ENCODE results near the gene PTP4A1. TPM values are rescaled to one million over a fixed set of nuclear protein-coding genes. Genes with fewer than 3 reads are reported as not detected.
"Not testable (repeated sequence)": the region's sequence is repeated elsewhere in the genome, so short reads cannot be mapped to it uniquely, and the experiment has no call there.

PTP4A1 gene
- total RNA-seq, 2 donors from 2014 or later = 182 to 247 TPM

DNA sequence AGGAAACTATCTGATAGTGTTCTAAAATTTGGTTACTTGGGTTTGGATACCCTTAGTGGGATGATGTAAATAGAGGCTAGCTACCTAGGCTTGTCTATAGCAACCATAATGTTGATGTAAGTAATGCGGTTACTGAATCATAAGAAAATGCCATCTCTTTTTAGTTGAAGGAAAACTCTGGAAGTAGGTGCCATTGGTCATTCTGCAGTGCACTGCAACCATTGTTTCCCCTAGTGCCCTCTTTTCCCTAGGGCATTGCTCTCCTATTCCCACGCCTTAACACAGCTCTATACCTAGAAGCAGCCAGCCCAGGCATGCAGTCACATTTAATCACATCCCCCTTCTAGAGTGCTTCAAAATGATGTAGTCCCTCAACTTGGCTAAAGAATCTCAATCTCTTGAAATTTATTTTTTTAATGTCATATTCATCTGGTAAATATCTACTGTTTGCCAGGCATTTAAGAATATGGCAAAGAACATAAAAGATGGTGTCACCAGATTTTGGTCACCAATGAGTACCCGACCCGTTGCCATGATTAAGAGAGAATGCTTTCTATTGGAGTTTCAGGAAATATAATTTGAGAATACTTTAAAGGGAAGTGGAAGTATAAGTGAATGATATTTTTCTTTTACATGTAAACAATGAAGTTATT lies 10.4 kb downstream of the PTP4A1 start:
- no peak overlapping the region for H3K4me3 ChIP-seq
- H3K9me3 ChIP-seq = no peaks in the 10 kb centered on the region
- H3K9ac ChIP-seq (ENCODE audit: low read depth in 2 of 2, low read length in 2 of 2) = no peak overlapping the region
- H3K36me3 ChIP-seq = peaks cover 10% of the 10 kb centered on the region
- TF ChIP-seq, protein P1, sequence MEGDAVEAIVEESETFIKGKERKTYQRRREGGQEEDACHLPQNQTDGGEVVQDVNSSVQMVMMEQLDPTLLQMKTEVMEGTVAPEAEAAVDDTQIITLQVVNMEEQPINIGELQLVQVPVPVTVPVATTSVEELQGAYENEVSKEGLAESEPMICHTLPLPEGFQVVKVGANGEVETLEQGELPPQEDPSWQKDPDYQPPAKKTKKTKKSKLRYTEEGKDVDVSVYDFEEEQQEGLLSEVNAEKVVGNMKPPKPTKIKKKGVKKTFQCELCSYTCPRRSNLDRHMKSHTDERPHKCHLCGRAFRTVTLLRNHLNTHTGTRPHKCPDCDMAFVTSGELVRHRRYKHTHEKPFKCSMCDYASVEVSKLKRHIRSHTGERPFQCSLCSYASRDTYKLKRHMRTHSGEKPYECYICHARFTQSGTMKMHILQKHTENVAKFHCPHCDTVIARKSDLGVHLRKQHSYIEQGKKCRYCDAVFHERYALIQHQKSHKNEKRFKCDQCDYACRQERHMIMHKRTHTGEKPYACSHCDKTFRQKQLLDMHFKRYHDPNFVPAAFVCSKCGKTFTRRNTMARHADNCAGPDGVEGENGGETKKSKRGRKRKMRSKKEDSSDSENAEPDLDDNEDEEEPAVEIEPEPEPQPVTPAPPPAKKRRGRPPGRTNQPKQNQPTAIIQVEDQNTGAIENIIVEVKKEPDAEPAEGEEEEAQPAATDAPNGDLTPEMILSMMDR (IDR thresholded peaks at IDR 0.05) = no peak
- no peaks in the 10 kb centered on the region for H3K4me1 ChIP-seq
- no peak overlapping the region for H3K27ac ChIP-seq
- no peaks in the 10 kb centered on the region for H3K27me3 ChIP-seq
- intact Hi-C loops (cut with DNase I) = no loop called here
- DNase-seq = no peak

- Histone ChIP-seq H3K4me1 (no peaks in the 10 kb centered on the region), H3K4me3 (no peak overlapping the region), H3K27ac (no peak overlapping the region), H3K36me3 (peaks cover 5% of the 10 kb centered on the region), H3K9ac (ENCODE audit: low read depth in 2 of 2, low read length in 2 of 2) (no peak overlapping the region), H3K9me3 (no peaks in the 10 kb centered on the region), H3K27me3 (no peaks in the 10 kb centered on the region)
- TF ChIP-seq, protein P1 (IDR thresholded peaks at IDR 0.05) = no peak
- intact Hi-C loops (cut with DNase I) = no loop called here
- DNase-seq = no peak
These were observed 11.8 kb downstream of the PTP4A1 start for GRCh38 chr6:63584125-63584514.

DNA sequence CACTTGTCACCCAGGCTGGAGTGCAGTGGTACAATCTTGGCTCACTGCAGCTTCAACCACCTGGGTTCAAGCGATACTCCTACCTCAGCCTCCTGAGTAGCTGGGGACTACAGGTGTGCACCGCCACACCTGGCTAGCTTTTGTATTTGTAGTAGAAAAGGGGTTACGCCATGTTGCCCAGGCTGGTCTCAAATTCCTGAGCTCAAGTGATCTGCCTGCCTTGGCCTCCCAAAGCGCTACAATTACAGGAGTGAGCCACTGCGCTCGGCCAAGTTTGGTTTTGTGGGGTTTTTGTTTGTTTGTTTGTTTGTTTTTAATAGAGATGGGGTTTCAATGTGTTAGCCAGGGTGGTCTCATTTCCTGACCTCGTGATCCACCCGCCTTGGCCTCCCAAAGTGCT lies 12.3 kb downstream of the PTP4A1 start:
- intact Hi-C loops (cut with DNase I) = no loop called here
- Histone ChIP-seq H3K27me3 (no peaks in the 10 kb centered on the region), H3K9ac (ENCODE audit: low read depth in 2 of 2, low read length in 2 of 2) (no peak overlapping the region), H3K36me3 (peaks cover under 1% of the 10 kb centered on the region), H3K27ac (no peak overlapping the region), H3K9me3 (no peaks in the 10 kb centered on the region), H3K4me3 (no peak overlapping the region), H3K4me1 (no peaks in the 10 kb centered on the region)
- DNase-seq = no peak
- TF ChIP-seq, protein P1 (IDR thresholded peaks at IDR 0.05) = no peak

DNA sequence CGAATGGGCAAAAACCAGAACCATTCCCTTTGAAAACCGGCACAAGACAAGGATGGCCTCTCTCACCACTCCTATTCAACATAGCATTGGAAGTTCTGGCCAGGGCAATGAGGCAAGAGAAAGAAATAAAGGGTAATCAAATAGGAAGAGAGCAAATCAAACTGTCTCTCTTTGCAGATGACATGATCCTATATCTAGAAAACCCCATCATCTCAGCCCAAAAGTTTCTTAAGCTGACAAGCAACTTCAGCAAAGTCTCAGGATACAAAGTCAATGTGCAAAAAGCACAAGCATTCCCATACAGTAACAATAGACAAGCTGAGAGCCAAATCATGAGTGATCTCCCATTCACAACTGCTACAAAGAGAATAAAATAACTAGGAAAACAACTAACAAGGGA lies 13.4 kb downstream of the PTP4A1 start:
- H3K9ac ChIP-seq (ENCODE audit: low read depth in 2 of 2, low read length in 2 of 2); intact Hi-C loops (cut with DNase I); H3K9me3 ChIP-seq; H3K27me3 ChIP-seq; H3K27ac ChIP-seq; H3K4me3 ChIP-seq; H3K36me3 ChIP-seq; H3K4me1 ChIP-seq; DNase-seq: not testable (repeated sequence)

DNA sequence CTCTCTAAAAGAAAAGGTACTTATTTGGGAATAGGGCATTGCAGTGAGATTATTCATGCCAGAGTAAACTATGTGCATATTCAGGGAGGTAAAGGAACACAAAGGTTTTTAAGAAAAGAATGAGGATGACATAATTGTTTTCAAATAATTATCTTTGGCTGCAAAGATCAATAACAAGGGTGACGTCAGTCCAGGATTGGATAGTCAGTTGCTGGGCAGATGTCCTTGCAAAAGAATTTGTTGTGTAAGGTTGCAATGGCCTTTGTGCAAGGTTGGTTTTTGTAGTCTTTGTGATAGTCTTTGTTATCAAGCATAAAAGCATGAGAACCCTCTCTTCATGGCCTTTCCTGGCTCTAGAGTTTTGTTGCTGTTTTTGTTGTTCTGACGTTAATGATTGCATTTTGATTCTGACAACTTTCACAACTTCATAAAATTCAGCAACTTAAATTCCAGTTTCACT lies 17.7 kb downstream of the PTP4A1 start:
- H3K4me3 ChIP-seq = no peak overlapping the region
- no peaks in the 10 kb centered on the region for H3K27me3 ChIP-seq
- H3K4me1 ChIP-seq = no peaks in the 10 kb centered on the region
- intact Hi-C loops (cut with DNase I) = no loop called here
- no peaks in the 10 kb centered on the region for H3K9me3 ChIP-seq
- no peak overlapping the region for H3K27ac ChIP-seq
- H3K9ac ChIP-seq (ENCODE audit: low read depth in 2 of 2, low read length in 2 of 2) = no peak overlapping the region
- DNase-seq = no peak
- TF ChIP-seq, protein P1 (IDR thresholded peaks at IDR 0.05) = no peak
- H3K36me3 ChIP-seq = no peaks in the 10 kb centered on the region

- intact Hi-C loops (cut with DNase I) = no loop called here
- Histone ChIP-seq H3K9ac (ENCODE audit: low read depth in 2 of 2, low read length in 2 of 2) (no peak overlapping the region), H3K9me3 (no peaks in the 10 kb centered on the region), H3K4me3 (no peak overlapping the region), H3K27me3 (no peaks in the 10 kb centered on the region), H3K27ac (no peak overlapping the region), H3K36me3 (no peaks in the 10 kb centered on the region), H3K4me1 (no peaks in the 10 kb centered on the region)
- no peak for DNase-seq
- TF ChIP-seq, protein P1 (IDR thresholded peaks at IDR 0.05) = no peak
These were observed 20.6 kb downstream of the PTP4A1 start for GRCh38 chr6:63592886-63593285.
